Activated CD8-positive, alpha-beta T cell treated with anti-CD3 and anti-CD28 coated beads for 36 hours (primary cell): ENCODE measurements around the gene SLC27A2. TPM values are rescaled to one million over a fixed set of nuclear protein-coding genes. Genes with fewer than 3 reads are reported as not detected.

ENCODE experiments used
- ATAC-seq: fragments of 200-7000 bp; cut with Tn5 transposase; one replicate; pipeline ENCODE4 v1.10.0; 2021; ENCODE audit warnings: mild to moderate bottlenecking, moderate library complexity
- CTCF ChIA-PET: fragments of 350-600 bp; sonication (Branson Sonifier 250); formaldehyde crosslinking; loops from one replicate; lab custom pipeline; 2021; ENCODE audit warnings: antibody characterized with exemption; lab: Charles Lee
- POLR2A ChIA-PET: fragments of 350-600 bp; sonication (Branson Sonifier 250); formaldehyde crosslinking; loops from one replicate; lab custom pipeline; 2021; ENCODE audit warnings: antibody characterized with exemption; lab: Charles Lee
- DNase-seq: peaks from one replicate; pipeline ENCODE4 v3.0.0-alpha.2; 2020
- H3K27ac Mint-ChIP-seq: one replicate; pipeline ENCODE4 v1.8.0; 2021; ENCODE audit warnings: mild to moderate bottlenecking, mixed read lengths
- H3K27me3 Mint-ChIP-seq: one replicate; pipeline ENCODE4 v1.8.0; 2021; ENCODE audit warnings: mixed read lengths
- H3K36me3 Mint-ChIP-seq: one replicate; pipeline ENCODE4 v1.8.0; 2021; ENCODE audit warnings: low read depth, mixed read lengths
- H3K4me1 Mint-ChIP-seq: one replicate; pipeline ENCODE4 v1.8.0; 2021; ENCODE audit warnings: low read depth, mixed read lengths
- H3K4me3 Mint-ChIP-seq: one replicate; pipeline ENCODE4 v1.8.0; 2021; ENCODE audit warnings: mild to moderate bottlenecking, moderate library complexity, mixed read lengths
- H3K9me3 Mint-ChIP-seq: one replicate; pipeline ENCODE4 v1.8.0; 2021; ENCODE audit warnings: mixed read lengths
- intact Hi-C: fragments of 100-400 bp; cut with micrococcal nuclease; formaldehyde crosslinking; loops from one replicate; pipeline ENCODE4 v1.10.0; 2022
- total RNA-seq, 2 experiments: library from RNA; stranded (reverse); gene quantifications; one replicate each; pipeline ENCODE4 v1.2.3, GENCODE V29; 2021
- TF ChIP-seq, protein P1 (sequence below): fragments of 200-600 bp; IDR thresholded peaks from one replicate; pipeline ENCODE4 v1.8.0; 2022; ENCODE audit warnings: antibody characterized with exemption, mild to moderate bottlenecking

The SLC27A2 gene
- total RNA-seq, 2 experiments from 2014 or later, result 9.8 to 9.9 TPM

DNA sequence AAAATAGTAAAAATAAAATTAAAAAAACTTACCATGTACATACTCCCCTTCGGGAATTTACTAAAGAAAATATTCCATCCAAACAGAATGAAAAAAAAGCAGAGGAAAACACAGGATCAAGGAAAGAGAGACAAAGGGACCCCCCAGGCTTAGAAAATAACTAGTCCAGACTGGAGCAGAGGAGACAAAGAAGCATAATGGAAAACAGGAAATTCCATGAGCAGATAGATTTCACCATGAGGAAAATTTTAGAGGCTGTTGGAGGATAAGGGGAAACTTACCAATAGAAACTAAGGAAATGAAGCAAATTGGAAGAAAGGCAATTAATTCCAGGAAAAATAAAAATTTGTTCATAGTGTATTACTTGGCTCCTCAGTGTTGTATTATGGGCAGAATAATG lies 36.7 kb downstream of the SLC27A2 start:
- TF ChIP-seq, protein P1, sequence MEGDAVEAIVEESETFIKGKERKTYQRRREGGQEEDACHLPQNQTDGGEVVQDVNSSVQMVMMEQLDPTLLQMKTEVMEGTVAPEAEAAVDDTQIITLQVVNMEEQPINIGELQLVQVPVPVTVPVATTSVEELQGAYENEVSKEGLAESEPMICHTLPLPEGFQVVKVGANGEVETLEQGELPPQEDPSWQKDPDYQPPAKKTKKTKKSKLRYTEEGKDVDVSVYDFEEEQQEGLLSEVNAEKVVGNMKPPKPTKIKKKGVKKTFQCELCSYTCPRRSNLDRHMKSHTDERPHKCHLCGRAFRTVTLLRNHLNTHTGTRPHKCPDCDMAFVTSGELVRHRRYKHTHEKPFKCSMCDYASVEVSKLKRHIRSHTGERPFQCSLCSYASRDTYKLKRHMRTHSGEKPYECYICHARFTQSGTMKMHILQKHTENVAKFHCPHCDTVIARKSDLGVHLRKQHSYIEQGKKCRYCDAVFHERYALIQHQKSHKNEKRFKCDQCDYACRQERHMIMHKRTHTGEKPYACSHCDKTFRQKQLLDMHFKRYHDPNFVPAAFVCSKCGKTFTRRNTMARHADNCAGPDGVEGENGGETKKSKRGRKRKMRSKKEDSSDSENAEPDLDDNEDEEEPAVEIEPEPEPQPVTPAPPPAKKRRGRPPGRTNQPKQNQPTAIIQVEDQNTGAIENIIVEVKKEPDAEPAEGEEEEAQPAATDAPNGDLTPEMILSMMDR, result no peak
- no peaks in the 10 kb centered on the region for H3K36me3 Mint-ChIP-seq
- no peak for DNase-seq
- POLR2A ChIA-PET, result no interaction called here
- H3K9me3 Mint-ChIP-seq, result no peaks in the 10 kb centered on the region
- no peaks in the 10 kb centered on the region for H3K27me3 Mint-ChIP-seq
- no peak for ATAC-seq
- H3K27ac Mint-ChIP-seq, result no peak overlapping the region
- H3K4me1 Mint-ChIP-seq, result peaks cover 10% of the 10 kb centered on the region
- intact Hi-C loops, result no loop called here
- H3K4me3 Mint-ChIP-seq, result no peak overlapping the region
- CTCF ChIA-PET, result interaction anchor here (0.7 kb wide), 1 partner anchor 97 kb away, joined by 3 read pairs; no protein-coding TSS in a partner anchor

- no peaks in the 10 kb centered on the region for H3K27me3 Mint-ChIP-seq
- CTCF ChIA-PET, result interaction anchor here (0.5 to 1.0 kb wide), 2 partner anchors 10 to 605 kb away, joined by 3 read pairs; no protein-coding TSS in a partner anchor
- no peak overlapping the region for H3K27ac Mint-ChIP-seq
- no peak overlapping the region for H3K4me3 Mint-ChIP-seq
- H3K4me1 Mint-ChIP-seq, result peaks cover 10% of the 10 kb centered on the region
- H3K9me3 Mint-ChIP-seq, result no peaks in the 10 kb centered on the region
- no peak for DNase-seq
- POLR2A ChIA-PET, result no interaction called here
- H3K36me3 Mint-ChIP-seq, result no peaks in the 10 kb centered on the region
- TF ChIP-seq, protein P1, result no peak
- ATAC-seq, result peak; percentile 53
- intact Hi-C loops, result no loop called here
Observed at GRCh38 chr15:50219820-50220219, 37.8 kb downstream of the SLC27A2 start.

DNA sequence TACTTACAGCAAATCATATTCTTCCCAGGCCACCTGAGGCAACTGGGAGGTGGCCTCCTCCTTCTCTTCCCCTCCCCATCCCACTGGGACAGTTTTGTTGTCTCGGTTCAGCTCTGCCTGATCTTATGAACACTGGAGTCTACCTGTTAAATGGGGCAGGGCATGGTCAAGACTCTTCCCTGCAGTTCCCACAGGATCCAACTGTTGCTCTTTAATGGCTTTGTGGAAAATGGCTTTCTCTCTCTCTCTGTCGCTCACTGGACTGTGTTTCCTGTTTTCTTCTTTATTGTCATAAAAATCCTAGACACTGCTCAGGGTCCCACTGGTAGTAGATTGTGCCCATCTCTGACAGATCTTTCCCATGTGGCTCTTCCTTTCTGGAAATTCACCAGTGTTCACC lies 40.2 kb downstream of the SLC27A2 start:
- ATAC-seq, result no peak
- Mint-ChIP-seq H3K4me3 (no peak overlapping the region), H3K36me3 (no peaks in the 10 kb centered on the region), H3K27me3 (no peaks in the 10 kb centered on the region), H3K27ac (no peak overlapping the region), H3K9me3 (no peaks in the 10 kb centered on the region), H3K4me1 (peaks cover 10% of the 10 kb centered on the region)
- intact Hi-C loops, result no loop called here
- ChIA-PET CTCF (interaction anchor here (0.9 to 1.2 kb wide), 2 partner anchors 13 to 18 kb away, joined by 3 read pairs; no protein-coding TSS in a partner anchor), POLR2A (no interaction called here)
- DNase-seq, result no peak
- TF ChIP-seq, protein P1, result no peak

DNA sequence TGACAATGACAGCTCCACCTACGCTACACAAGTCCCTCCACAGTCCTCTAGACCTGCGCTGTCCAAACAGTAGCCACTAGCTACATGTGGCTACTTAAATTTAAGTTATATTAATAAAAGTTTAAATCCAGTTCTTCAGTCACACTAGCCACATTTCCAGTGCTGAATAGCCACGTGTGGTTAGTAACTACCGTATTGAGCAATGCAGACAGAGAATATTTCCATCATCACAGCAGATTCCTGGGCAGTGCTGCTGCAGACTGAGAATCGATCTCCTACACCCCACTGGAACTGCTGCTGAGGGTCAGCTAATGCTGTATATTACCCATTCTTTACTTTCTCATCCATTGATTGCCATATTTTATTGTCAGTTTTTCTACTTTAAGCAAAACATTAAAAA lies 42.6 kb downstream of the SLC27A2 start:
- intact Hi-C loops, result no loop called here
- ChIA-PET CTCF (no interaction called here), POLR2A (no interaction called here)
- Mint-ChIP-seq H3K4me1 (peaks cover 5% of the 10 kb centered on the region), H3K36me3 (no peaks in the 10 kb centered on the region), H3K4me3 (no peak overlapping the region), H3K27ac (no peak overlapping the region), H3K9me3 (no peaks in the 10 kb centered on the region), H3K27me3 (no peaks in the 10 kb centered on the region)
- ATAC-seq, result no peak
- TF ChIP-seq, protein P1, result no peak
- no peak for DNase-seq

DNA sequence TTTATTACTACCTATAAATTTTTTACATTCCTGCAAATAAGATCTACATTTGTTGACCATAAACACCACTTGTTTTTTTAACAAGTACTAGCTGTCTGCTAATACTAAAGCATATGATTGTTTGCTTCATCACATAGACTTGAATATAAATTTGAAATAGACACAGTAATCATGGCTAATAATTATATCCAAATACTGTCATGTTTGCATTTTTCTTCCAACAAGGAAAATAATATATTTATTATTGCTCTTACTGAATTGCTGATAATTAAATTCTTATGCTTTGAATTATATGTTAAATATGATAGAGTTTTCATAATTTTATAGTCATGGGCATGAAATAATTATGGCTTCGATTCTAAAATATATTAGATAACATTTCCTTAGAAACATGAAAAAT lies 43.1 kb downstream of the SLC27A2 start:
- intact Hi-C loops, result no loop called here
- peaks cover under 1% of the 10 kb centered on the region for H3K4me1 Mint-ChIP-seq

More for the DNA sequence above, 43.1 kb downstream of the SLC27A2 start:
- Mint-ChIP-seq H3K27me3 (no peaks in the 10 kb centered on the region), H3K27ac (no peak overlapping the region), H3K9me3 (no peaks in the 10 kb centered on the region), H3K36me3 (no peaks in the 10 kb centered on the region), H3K4me3 (no peak overlapping the region)
- CTCF ChIA-PET, result no interaction called here
- POLR2A ChIA-PET, result no interaction called here
- TF ChIP-seq, protein P1, result no peak
- DNase-seq (no peak), ATAC-seq (no peak)
